PFSK-1 (cell line): Measurements from ENCODE around the gene GRIA3.

Experiments
- FOXP2 ChIP-seq: optimal IDR thresholded peaks from 2 replicates; pipeline ENCODE3; 2011; ENCODE audit warnings: borderline replicate concordance, control low read depth, inconsistent platforms; ENCODE audit not compliant: insufficient read depth; ENCODE audit errors: extremely low read length, extremely low read depth
- POLR2AphosphoS5 ChIP-seq: IDR thresholded peaks from 2 replicates; pipeline ENCODE4 v1.6.1; 2012; ENCODE audit warnings: low read depth, mild to moderate bottlenecking, control low read depth, low read length, moderate library complexity
- SIN3A ChIP-seq: IDR thresholded peaks from 2 replicates; pipeline ENCODE4 v1.6.1; 2012; ENCODE audit warnings: mild to moderate bottlenecking, low read length, moderate library complexity, borderline replicate concordance; ENCODE audit not compliant: insufficient read depth
- TAF1 ChIP-seq: IDR thresholded peaks from 2 replicates; pipeline ENCODE4 v1.6.1; 2012; ENCODE audit warnings: low read length, control low read depth, borderline replicate concordance; ENCODE audit not compliant: insufficient read depth
- TF ChIP-seq, protein P1 (sequence below), 2 experiments: IDR thresholded peaks; 2 replicates each; pipeline versions ENCODE4 v1.6.1 to v1.8.0; 2011 to 2012; ENCODE audit warnings: low read depth in 2 of 2, low read length in 2 of 2, control low read depth in 1 of 2, inconsistent platforms in 1 of 2, mild to moderate bottlenecking in 1 of 2, moderate library complexity in 1 of 2; ENCODE audit not compliant: insufficient read depth in 1 of 2

GRIA3 gene

DNA sequence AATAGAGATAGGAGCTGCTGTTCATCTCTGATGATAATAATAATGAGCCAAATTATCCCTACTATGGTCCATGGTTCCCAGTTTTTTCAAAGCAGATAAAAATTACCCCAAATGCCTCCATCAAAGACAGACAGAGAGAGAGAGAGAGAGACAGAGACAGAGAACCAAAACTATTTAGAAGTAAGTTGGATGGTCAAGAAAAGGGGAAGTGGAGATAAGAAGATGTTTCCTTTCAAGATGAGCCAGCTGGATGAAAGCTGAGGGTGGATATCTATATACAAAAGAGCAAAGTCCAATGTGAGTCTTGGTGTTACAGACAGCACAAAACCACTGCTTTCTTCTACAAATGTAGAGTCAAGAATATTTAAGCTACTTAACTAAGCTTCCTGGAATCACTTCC, 173.9 kb downstream of the GRIA3 start:
- TF ChIP-seq SIN3A = no peak
- TF ChIP-seq, protein P1, sequence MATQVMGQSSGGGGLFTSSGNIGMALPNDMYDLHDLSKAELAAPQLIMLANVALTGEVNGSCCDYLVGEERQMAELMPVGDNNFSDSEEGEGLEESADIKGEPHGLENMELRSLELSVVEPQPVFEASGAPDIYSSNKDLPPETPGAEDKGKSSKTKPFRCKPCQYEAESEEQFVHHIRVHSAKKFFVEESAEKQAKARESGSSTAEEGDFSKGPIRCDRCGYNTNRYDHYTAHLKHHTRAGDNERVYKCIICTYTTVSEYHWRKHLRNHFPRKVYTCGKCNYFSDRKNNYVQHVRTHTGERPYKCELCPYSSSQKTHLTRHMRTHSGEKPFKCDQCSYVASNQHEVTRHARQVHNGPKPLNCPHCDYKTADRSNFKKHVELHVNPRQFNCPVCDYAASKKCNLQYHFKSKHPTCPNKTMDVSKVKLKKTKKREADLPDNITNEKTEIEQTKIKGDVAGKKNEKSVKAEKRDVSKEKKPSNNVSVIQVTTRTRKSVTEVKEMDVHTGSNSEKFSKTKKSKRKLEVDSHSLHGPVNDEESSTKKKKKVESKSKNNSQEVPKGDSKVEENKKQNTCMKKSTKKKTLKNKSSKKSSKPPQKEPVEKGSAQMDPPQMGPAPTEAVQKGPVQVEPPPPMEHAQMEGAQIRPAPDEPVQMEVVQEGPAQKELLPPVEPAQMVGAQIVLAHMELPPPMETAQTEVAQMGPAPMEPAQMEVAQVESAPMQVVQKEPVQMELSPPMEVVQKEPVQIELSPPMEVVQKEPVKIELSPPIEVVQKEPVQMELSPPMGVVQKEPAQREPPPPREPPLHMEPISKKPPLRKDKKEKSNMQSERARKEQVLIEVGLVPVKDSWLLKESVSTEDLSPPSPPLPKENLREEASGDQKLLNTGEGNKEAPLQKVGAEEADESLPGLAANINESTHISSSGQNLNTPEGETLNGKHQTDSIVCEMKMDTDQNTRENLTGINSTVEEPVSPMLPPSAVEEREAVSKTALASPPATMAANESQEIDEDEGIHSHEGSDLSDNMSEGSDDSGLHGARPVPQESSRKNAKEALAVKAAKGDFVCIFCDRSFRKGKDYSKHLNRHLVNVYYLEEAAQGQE (IDR thresholded peaks at IDR 0.05; ENCODE audit: insufficient read depth in 1 of 2, low read depth in 2 of 2, low read length in 2 of 2) = no peak
- TF ChIP-seq FOXP2 = no peak
- no peak for TF ChIP-seq TAF1
- TF ChIP-seq POLR2AphosphoS5 = no peak

DNA sequence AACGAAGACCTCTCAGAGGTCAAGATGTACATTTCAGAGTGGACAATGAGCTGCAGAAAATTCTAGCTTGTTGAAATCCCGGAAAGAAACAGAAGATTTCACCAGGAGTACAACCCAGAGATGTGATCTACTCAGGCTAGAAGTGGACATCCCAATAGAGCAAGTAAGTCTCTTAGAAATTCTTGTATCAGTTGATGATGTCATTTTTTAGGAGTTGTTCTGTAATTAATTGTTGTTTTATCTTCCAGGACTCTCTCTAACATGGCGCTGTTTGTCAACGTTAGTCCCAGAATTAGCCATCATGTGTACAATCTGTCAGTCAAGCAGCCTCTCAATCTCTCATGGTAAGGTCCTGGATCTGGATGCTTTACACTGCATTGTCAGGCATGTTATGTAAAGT, 174.4 kb downstream of the GRIA3 start:
- TF ChIP-seq POLR2AphosphoS5 (no peak), TAF1 (no peak), FOXP2 (no peak), SIN3A (no peak)

DNA sequence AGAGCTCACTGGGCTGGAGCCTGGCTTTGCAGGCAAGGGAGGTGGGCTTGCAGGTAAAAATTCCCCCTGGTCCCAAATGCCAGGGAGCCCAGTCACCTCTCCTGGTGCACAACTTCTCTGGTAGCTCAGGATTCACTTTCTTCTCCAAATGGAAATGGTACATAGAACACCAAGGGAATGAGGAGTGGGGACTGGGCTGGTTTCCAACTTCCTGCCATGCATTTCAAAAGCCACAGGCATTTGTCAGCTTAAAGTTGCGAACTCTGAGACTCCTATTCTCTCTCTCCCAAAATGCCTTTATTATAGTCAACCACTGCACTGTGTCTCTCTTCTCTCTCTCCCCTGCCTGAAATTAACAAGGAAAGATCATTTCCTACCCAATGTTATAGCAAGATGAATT, 177.3 kb downstream of the GRIA3 start:
- TF ChIP-seq, protein P1 (IDR thresholded peaks at IDR 0.05; ENCODE audit: insufficient read depth in 1 of 2, low read depth in 2 of 2, low read length in 2 of 2) = no peak
- TF ChIP-seq TAF1 (no peak), SIN3A (no peak), POLR2AphosphoS5 (no peak), FOXP2 (no peak)

DNA sequence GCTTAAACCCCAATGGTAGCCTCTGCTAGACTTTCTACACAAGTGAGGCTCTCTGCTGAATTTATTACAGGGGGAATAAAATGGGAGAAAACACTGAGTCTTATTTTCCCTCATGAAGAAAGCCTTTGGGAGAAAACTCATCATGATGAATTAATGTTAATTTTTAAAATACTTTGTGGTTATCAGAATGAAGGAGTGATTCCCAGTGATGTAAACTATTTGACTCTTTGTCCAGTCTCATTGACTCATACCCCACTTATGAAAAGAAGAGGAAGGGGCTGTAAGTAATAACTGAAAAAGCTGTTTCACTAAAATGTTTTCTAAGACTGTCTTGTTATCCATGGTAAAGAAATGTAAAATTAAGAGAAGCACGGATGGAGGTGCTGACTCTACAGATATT, 208.8 kb downstream of the GRIA3 start:
- TF ChIP-seq TAF1 = no peak
- no peak for TF ChIP-seq FOXP2
- TF ChIP-seq SIN3A = no peak

DNA sequence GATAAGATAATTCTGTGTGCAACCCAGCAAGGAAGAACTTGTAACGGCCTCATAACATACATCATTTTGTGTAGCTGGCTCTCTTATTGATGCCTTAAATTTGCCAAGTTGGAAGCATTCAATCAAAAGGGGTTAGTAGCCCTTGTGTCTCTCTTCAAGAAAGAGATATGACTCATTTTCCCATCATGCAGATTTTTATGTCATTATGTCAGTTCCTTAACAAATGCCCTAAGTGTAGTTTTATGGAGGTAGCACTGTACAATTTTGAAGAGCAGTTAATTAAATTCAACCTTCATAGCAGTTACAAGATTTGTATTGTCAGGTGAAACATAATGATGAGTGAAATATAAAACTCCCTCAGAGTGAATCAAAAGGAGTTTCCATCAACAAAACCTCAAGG, 215.6 kb downstream of the GRIA3 start:
- TF ChIP-seq FOXP2 (no peak), SIN3A (no peak), TAF1 (no peak), POLR2AphosphoS5 (no peak)
- TF ChIP-seq, protein P1 (IDR thresholded peaks at IDR 0.05; ENCODE audit: insufficient read depth in 1 of 2, low read depth in 2 of 2, low read length in 2 of 2) = no peak

DNA sequence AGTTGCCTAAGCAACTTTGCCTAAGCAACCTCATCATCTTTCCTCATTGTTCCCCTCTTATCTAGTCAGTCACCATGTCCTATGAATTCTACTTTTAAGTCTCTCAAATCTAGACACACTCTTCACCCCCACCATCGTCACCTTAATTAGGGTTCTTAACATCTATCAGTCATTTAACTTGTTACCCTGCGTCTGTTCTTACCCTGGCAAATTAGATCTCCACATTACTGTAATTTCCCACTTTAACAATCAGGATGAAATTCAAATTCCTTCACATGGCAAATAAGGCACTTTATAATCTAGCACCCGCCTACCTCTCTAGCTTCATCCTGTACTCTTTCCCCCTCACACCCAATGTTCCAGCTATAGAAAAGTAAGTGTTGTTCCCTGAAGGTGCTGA, 221.2 kb downstream of the GRIA3 start:
- TF ChIP-seq POLR2AphosphoS5 = no peak
- no peak for TF ChIP-seq SIN3A
- no peak for TF ChIP-seq TAF1
- no peak for TF ChIP-seq FOXP2
- TF ChIP-seq, protein P1 (IDR thresholded peaks at IDR 0.05; ENCODE audit: insufficient read depth in 1 of 2, low read depth in 2 of 2, low read length in 2 of 2) = no peak
